H9 (cell line): ENCODE data around the gene SLC7A14. TPM values are rescaled to one million over a fixed set of nuclear protein-coding genes. Genes with fewer than 3 reads are reported as not detected.

Source experiments
- DNase-seq: peaks from one replicate; pipeline ENCODE4 v3.0.0-alpha.2; 2017
- H2AFZ ChIP-seq: one replicate; pipeline ENCODE4 v1.6.1; 2013; ENCODE audit warnings: mild to moderate bottlenecking, low read length, control low read depth, moderate library complexity
- H2AK5ac ChIP-seq: 2 replicates; pipeline ENCODE4 v1.6.1; 2013; ENCODE audit warnings: low read length, control low read depth, mixed read lengths; ENCODE audit not compliant: insufficient read length
- H2BK120ac ChIP-seq: one replicate; pipeline ENCODE4 v1.6.1; 2013; ENCODE audit warnings: low read depth, mild to moderate bottlenecking, low read length, control low read depth, inconsistent platforms; ENCODE audit not compliant: poor library complexity, severe bottlenecking
- H2BK12ac ChIP-seq: 2 replicates; pipeline ENCODE4 v1.6.1; 2013; ENCODE audit warnings: low read length, control low read depth, mixed read lengths, low read depth; ENCODE audit not compliant: insufficient read length
- H2BK15ac ChIP-seq: 2 replicates; pipeline ENCODE4 v1.6.1; 2013; ENCODE audit warnings: low read depth, low read length, control low read depth
- H2BK20ac ChIP-seq: one replicate; pipeline ENCODE4 v1.6.1; 2013; ENCODE audit warnings: low read depth, mild to moderate bottlenecking, low read length, control low read depth, inconsistent platforms; ENCODE audit not compliant: poor library complexity, severe bottlenecking
- H2BK5ac ChIP-seq: 2 replicates; pipeline ENCODE4 v1.6.1; 2013; ENCODE audit warnings: low read length, control low read depth, mixed read lengths; ENCODE audit not compliant: insufficient read length
- H3K14ac ChIP-seq: 2 replicates; pipeline ENCODE4 v1.6.1; 2013; ENCODE audit warnings: low read length, control low read depth; ENCODE audit not compliant: insufficient read depth
- H3K18ac ChIP-seq: 2 replicates; pipeline ENCODE4 v1.6.1; 2013; ENCODE audit warnings: low read depth, mild to moderate bottlenecking, mixed read lengths, low read length, control low read depth; ENCODE audit not compliant: insufficient read length
- H3K23ac ChIP-seq: 2 replicates; pipeline ENCODE4 v1.6.1; 2013; ENCODE audit warnings: low read length, control low read depth, mixed read lengths, low read depth; ENCODE audit not compliant: insufficient read length
- H3K23me2 ChIP-seq: 2 replicates; pipeline ENCODE4 v1.6.1; 2013; ENCODE audit warnings: low read depth, mild to moderate bottlenecking, mixed read lengths, low read length, control low read depth; ENCODE audit not compliant: insufficient read length, poor library complexity, severe bottlenecking
- H3K27ac ChIP-seq: 2 replicates; pipeline ENCODE4 v1.5.1; 2013; ENCODE audit warnings: low read length, control low read depth, mixed read lengths, low read depth; ENCODE audit not compliant: insufficient read length
- H3K27me3 ChIP-seq: 2 replicates; pipeline ENCODE4 v1.6.1; 2013; ENCODE audit warnings: low read length, control low read depth, inconsistent platforms; ENCODE audit not compliant: insufficient read depth
- H3K4ac ChIP-seq: 2 replicates; pipeline ENCODE4 v1.6.1; 2013; ENCODE audit warnings: low read depth, mild to moderate bottlenecking, control low read depth, inconsistent platforms, low read length, moderate library complexity
- H3K4me1 ChIP-seq: 2 replicates; pipeline ENCODE4 v1.6.1; 2013; ENCODE audit warnings: low read length, control low read depth, inconsistent platforms; ENCODE audit not compliant: insufficient read depth
- H3K4me2 ChIP-seq: 2 replicates; pipeline ENCODE4 v1.6.1; 2013; ENCODE audit warnings: low read length, control low read depth, mixed read lengths; ENCODE audit not compliant: insufficient read length, insufficient read depth
- H3K56ac ChIP-seq: 2 replicates; pipeline ENCODE4 v1.6.1; 2013; ENCODE audit warnings: low read depth, mild to moderate bottlenecking, mixed read lengths, low read length, control low read depth; ENCODE audit not compliant: insufficient read length
- H3K79me1 ChIP-seq: 2 replicates; pipeline ENCODE4 v1.6.1; 2013; ENCODE audit warnings: low read depth, mild to moderate bottlenecking, moderate library complexity, low read length, control low read depth, inconsistent platforms; ENCODE audit not compliant: insufficient read depth, poor library complexity, severe bottlenecking
- H3K79me2 ChIP-seq: 2 replicates; pipeline ENCODE4 v1.6.1; 2013; ENCODE audit warnings: low read length, control low read depth, inconsistent platforms; ENCODE audit not compliant: insufficient read depth
- H3K9ac ChIP-seq: 2 replicates; pipeline ENCODE4 v1.6.1; 2013; ENCODE audit warnings: low read length, control low read depth, mixed read lengths; ENCODE audit not compliant: insufficient read length; ENCODE audit errors: extremely low read depth
- H3K9me3 ChIP-seq: one replicate; pipeline ENCODE4 v1.6.1; 2013; ENCODE audit warnings: low read depth, low read length, inconsistent platforms; ENCODE audit not compliant: control insufficient read depth
- H3T11ph ChIP-seq: one replicate; pipeline ENCODE4 v1.6.1; 2013; ENCODE audit warnings: mild to moderate bottlenecking, low read length, control low read depth, inconsistent platforms
- H4K20me1 ChIP-seq: one replicate; pipeline ENCODE4 v1.6.1; 2013; ENCODE audit not compliant: control insufficient read depth, insufficient read length, insufficient read depth
- H4K5ac ChIP-seq: 2 replicates; pipeline ENCODE4 v1.6.1; 2013; ENCODE audit warnings: low read depth, mild to moderate bottlenecking, mixed read lengths, low read length, control low read depth; ENCODE audit not compliant: insufficient read length
- H4K8ac ChIP-seq: replicated peaks from 2 replicates; pipeline ENCODE4 v1.6.1; 2013; ENCODE audit warnings: low read length, control low read depth, mixed read lengths, low read depth; ENCODE audit not compliant: insufficient read length
- H4K91ac ChIP-seq: 2 replicates; pipeline ENCODE4 v1.6.1; 2013; ENCODE audit warnings: low read depth, mild to moderate bottlenecking, moderate library complexity, mixed read lengths, low read length, control low read depth; ENCODE audit not compliant: insufficient read length
- H3K27ac Mint-ChIP-seq, 3 experiments: 2 replicates in 2 of 3; 3 replicates in 1 of 3; pipeline ENCODE4 v1.8.0; 2020 to 2021; ENCODE audit warnings: mixed read lengths in 3 of 3, mild to moderate bottlenecking in 1 of 3, moderate library complexity in 1 of 3
- H3K27me3 Mint-ChIP-seq: 2 replicates; pipeline ENCODE4 v1.8.0; 2021; ENCODE audit warnings: low read depth, mild to moderate bottlenecking, moderate library complexity, mixed read lengths
- H3K36me3 Mint-ChIP-seq, 3 experiments: 2 replicates in 2 of 3; 3 replicates in 1 of 3; pipeline ENCODE4 v1.8.0; 2020 to 2021; ENCODE audit warnings: low read depth in 3 of 3, mixed read lengths in 3 of 3; ENCODE audit not compliant: insufficient read depth in 1 of 3
- H3K4me1 Mint-ChIP-seq, 2 experiments: 2 replicates each; pipeline ENCODE4 v1.8.0; 2020; ENCODE audit warnings: mixed read lengths in 2 of 2
- H3K4me3 Mint-ChIP-seq, 2 experiments: 2 replicates in 1 of 2; 3 replicates in 1 of 2; pipeline ENCODE4 v1.8.0; 2020 to 2021; ENCODE audit warnings: mild to moderate bottlenecking in 2 of 2, mixed read lengths in 2 of 2, moderate library complexity in 1 of 2
- H3K9me3 Mint-ChIP-seq, 2 experiments: 2 replicates in 1 of 2; 3 replicates in 1 of 2; pipeline ENCODE4 v1.8.0; 2020; ENCODE audit warnings: mild to moderate bottlenecking in 2 of 2, mixed read lengths in 2 of 2, moderate library complexity in 1 of 2
- CTCF ChIP-seq: fragments of 200-600 bp; sonication (generic); conservative IDR thresholded peaks from 3 replicates; pipeline ENCODE4 v1.8.0; 2021; ENCODE audit warnings: antibody characterized with exemption, mild to moderate bottlenecking
- WGBS: extraction: QIAGEN DNeasy Blood & Tissue Kit; methylation state at CpG from one replicate; pipeline ENCODE4 v1.1.7; 2013; ENCODE audit warnings: missing lambda C conversion rate, low lambda C conversion rate, mixed read lengths; ENCODE audit not compliant: insufficient read length; ENCODE audit errors: extremely low coverage; 5-methylcytosine and 5-hydroxymethylcytosine counted together
- total RNA-seq: library from RNA; stranded (reverse); gene quantifications from 2 replicates; pipeline ENCODE4 v1.2.1, GENCODE V29; 2021

The SLC7A14 gene
- total RNA-seq, 1 experiment from 2014 or later, result 0.42 TPM

GRCh38 chr3:170602556-170602955, 16.7 kb upstream of the SLC7A14 start:
- Histone ChIP-seq H3K23ac (no peak overlapping the region), H3K9ac (no peak overlapping the region), H3K79me1 (no peaks in the 10 kb centered on the region), H3K4me2 (no peak overlapping the region), H3K4ac (no peak overlapping the region), H4K5ac (no peak overlapping the region), H3K27me3 (no peaks in the 10 kb centered on the region), H2BK15ac (no peak overlapping the region), H4K8ac (no peak overlapping the region), H4K20me1 (no peaks in the 10 kb centered on the region), H3K18ac (no peak overlapping the region), H3K23me2 (no peaks in the 10 kb centered on the region), H2BK5ac (no peak overlapping the region), H2BK120ac (no peak overlapping the region), H3T11ph (no peak overlapping the region), H3K79me2 (no peaks in the 10 kb centered on the region), H3K27ac (no peak overlapping the region), H4K91ac (no peak overlapping the region), H2AK5ac (no peak overlapping the region), H3K9me3 (no peaks in the 10 kb centered on the region), H3K14ac (no peak overlapping the region), H2BK20ac (no peak overlapping the region), H3K56ac (no peak overlapping the region), H2AFZ (no peak overlapping the region), H2BK12ac (no peak overlapping the region), H3K4me1 (no peaks in the 10 kb centered on the region)
- H3K36me3 Mint-ChIP-seq, result no peaks in the 10 kb centered on the region
- H3K27me3 Mint-ChIP-seq, result no peaks in the 10 kb centered on the region
- no peak overlapping the region for H3K4me3 Mint-ChIP-seq
- no peaks in the 10 kb centered on the region for H3K4me1 Mint-ChIP-seq
- H3K27ac Mint-ChIP-seq, result no peak overlapping the region
- no peak for TF ChIP-seq CTCF
- H3K9me3 Mint-ChIP-seq, result no peaks in the 10 kb centered on the region
- no peak for DNase-seq
- no CpG with 5 or more reads among the region's 1 CpG for WGBS
